ENCODE results near the gene CSMD2. TPM values are rescaled to one million over a fixed set of nuclear protein-coding genes. Genes with fewer than 3 reads are reported as not detected.

The CSMD2 gene
- total and polyA plus RNA-seq, 2 experiments from 2014 or later = 5.3 to 16.6 TPM

DNA sequence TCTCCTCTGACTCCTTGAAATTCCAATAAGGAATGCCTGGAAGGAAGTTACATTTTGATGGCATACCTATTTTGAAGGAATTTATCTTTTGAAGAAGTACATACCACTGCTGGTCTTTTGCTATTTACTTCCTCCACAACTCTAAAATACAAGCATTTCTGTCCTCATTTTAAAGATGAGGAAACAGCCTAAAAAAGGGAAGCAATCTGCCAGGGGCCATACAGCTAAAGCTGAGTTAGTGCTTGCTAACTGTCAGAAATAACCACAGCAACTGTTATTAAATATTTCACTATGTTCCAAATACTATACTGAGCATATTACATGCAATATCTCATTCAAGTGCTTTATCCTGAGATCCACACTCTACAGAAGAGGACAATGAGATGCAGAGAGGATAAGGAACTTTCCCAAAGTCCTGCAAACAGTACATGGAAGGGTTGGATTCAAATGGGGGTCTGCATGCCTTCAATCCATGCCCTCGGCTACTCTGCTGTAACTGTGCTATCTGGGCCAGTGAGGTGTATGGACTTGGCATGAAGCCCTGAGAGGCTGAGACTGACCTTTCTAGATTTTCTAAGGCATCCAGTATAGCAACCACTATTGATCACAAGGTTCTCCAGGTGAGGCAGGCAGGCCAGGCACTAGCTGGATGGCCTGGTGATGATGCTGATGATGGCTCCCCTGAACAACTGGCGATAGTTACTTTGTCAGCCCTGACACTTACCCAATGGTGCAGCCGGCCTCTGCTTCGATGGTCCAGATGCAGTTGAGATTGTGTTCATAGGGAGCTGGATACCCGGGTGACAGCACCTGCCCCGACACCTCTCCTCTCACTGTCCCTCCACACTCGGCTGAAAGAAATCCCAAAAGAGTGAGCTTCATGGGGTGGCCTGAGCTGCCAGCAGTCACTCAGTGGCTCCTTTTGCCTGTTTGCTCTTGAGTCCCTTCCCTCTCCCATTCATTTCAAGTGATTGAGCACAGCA, 472.5 kb downstream of the CSMD2 start (continued):
- TF ChIP-seq, protein P1, sequence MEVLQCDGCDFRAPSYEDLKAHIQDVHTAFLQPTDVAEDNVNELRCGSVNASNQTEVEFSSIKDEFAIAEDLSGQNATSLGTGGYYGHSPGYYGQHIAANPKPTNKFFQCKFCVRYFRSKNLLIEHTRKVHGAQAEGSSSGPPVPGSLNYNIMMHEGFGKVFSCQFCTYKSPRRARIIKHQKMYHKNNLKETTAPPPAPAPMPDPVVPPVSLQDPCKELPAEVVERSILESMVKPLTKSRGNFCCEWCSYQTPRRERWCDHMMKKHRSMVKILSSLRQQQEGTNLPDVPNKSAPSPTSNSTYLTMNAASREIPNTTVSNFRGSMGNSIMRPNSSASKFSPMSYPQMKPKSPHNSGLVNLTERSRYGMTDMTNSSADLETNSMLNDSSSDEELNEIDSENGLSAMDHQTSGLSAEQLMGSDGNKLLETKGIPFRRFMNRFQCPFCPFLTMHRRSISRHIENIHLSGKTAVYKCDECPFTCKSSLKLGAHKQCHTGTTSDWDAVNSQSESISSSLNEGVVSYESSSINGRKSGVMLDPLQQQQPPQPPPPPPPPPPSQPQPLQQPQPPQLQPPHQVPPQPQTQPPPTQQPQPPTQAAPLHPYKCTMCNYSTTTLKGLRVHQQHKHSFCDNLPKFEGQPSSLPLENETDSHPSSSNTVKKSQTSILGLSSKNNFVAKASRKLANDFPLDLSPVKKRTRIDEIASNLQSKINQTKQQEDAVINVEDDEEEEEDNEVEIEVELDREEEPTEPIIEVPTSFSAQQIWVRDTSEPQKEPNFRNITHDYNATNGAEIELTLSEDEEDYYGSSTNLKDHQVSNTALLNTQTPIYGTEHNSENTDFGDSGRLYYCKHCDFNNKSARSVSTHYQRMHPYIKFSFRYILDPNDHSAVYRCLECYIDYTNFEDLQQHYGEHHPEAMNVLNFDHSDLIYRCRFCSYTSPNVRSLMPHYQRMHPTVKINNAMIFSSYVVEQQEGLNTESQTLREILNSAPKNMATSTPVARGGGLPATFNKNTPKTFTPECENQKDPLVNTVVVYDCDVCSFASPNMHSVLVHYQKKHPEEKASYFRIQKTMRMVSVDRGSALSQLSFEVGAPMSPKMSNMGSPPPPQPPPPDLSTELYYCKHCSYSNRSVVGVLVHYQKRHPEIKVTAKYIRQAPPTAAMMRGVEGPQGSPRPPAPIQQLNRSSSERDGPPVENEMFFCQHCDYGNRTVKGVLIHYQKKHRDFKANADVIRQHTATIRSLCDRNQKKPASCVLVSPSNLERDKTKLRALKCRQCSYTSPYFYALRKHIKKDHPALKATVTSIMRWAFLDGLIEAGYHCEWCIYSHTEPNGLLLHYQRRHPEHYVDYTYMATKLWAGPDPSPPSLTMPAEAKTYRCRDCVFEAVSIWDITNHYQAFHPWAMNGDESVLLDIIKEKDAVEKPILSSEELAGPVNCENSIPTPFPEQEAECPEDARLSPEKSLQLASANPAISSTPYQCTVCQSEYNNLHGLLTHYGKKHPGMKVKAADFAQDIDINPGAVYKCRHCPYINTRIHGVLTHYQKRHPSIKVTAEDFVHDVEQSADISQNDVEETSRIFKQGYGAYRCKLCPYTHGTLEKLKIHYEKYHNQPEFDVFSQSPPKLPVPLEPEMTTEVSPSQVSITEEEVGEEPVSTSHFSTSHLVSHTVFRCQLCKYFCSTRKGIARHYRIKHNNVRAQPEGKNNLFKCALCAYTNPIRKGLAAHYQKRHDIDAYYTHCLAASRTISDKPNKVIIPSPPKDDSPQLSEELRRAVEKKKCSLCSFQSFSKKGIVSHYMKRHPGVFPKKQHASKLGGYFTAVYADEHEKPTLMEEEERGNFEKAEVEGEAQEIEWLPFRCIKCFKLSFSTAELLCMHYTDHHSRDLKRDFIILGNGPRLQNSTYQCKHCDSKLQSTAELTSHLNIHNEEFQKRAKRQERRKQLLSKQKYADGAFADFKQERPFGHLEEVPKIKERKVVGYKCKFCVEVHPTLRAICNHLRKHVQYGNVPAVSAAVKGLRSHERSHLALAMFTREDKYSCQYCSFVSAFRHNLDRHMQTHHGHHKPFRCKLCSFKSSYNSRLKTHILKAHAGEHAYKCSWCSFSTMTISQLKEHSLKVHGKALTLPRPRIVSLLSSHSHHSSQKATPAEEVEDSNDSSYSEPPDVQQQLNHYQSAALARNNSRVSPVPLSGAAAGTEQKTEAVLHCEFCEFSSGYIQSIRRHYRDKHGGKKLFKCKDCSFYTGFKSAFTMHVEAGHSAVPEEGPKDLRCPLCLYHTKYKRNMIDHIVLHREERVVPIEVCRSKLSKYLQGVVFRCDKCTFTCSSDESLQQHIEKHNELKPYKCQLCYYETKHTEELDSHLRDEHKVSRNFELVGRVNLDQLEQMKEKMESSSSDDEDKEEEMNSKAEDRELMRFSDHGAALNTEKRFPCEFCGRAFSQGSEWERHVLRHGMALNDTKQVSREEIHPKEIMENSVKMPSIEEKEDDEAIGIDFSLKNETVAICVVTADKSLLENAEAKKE (CRISPR knock-in tag; IDR thresholded peaks at IDR 0.05) = no peak
- TF ChIP-seq NANOG (IDR thresholded peaks at IDR 0.05; ENCODE audit: borderline replicate concordance) (no peak), JUNB (IDR thresholded peaks at IDR 0.05; ENCODE audit: unreplicated experiment) (no peak), POLR2AphosphoS5 (IDR thresholded peaks at IDR 0.05; ENCODE audit: low read depth) (no peak)
- TF ChIP-seq, protein P2, sequence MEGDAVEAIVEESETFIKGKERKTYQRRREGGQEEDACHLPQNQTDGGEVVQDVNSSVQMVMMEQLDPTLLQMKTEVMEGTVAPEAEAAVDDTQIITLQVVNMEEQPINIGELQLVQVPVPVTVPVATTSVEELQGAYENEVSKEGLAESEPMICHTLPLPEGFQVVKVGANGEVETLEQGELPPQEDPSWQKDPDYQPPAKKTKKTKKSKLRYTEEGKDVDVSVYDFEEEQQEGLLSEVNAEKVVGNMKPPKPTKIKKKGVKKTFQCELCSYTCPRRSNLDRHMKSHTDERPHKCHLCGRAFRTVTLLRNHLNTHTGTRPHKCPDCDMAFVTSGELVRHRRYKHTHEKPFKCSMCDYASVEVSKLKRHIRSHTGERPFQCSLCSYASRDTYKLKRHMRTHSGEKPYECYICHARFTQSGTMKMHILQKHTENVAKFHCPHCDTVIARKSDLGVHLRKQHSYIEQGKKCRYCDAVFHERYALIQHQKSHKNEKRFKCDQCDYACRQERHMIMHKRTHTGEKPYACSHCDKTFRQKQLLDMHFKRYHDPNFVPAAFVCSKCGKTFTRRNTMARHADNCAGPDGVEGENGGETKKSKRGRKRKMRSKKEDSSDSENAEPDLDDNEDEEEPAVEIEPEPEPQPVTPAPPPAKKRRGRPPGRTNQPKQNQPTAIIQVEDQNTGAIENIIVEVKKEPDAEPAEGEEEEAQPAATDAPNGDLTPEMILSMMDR (conservative IDR thresholded peaks at IDR 0.05; ENCODE audit: low read depth in 2 of 2) = no peak
- TF ChIP-seq, protein P3, sequence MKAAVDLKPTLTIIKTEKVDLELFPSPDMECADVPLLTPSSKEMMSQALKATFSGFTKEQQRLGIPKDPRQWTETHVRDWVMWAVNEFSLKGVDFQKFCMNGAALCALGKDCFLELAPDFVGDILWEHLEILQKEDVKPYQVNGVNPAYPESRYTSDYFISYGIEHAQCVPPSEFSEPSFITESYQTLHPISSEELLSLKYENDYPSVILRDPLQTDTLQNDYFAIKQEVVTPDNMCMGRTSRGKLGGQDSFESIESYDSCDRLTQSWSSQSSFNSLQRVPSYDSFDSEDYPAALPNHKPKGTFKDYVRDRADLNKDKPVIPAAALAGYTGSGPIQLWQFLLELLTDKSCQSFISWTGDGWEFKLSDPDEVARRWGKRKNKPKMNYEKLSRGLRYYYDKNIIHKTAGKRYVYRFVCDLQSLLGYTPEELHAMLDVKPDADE (IDR thresholded peaks at IDR 0.05) = no peak
